Stimulated activated CD8-positive, alpha-beta memory T cell treated with anti-CD3 and anti-CD28 coated beads, Interleukin-7, amount 100 ng/mL, for 1 hour (primary cell): ENCODE data around the gene SLC6A6.

ENCODE experiments used
- DNase-seq, 2 donors: peaks; one replicate each; pipeline ENCODE4 v3.0.0-alpha.2; 2020; ENCODE audit warnings: low read depth in 2 of 2

SLC6A6 gene

GRCh38 chr3:14520967-14521366 is 118.6 kb downstream of the SLC6A6 start:
- DNase-seq, result no peak

GRCh38 chr3:14521611-14522010 is 119.2 kb downstream of the SLC6A6 start:
- no peak for DNase-seq

- no peak for DNase-seq
These were observed 119.8 kb downstream of the SLC6A6 start for GRCh38 chr3:14522129-14522691.

- no peak for DNase-seq
These were observed 120.4 kb downstream of the SLC6A6 start for GRCh38 chr3:14522768-14523167.

DNA sequence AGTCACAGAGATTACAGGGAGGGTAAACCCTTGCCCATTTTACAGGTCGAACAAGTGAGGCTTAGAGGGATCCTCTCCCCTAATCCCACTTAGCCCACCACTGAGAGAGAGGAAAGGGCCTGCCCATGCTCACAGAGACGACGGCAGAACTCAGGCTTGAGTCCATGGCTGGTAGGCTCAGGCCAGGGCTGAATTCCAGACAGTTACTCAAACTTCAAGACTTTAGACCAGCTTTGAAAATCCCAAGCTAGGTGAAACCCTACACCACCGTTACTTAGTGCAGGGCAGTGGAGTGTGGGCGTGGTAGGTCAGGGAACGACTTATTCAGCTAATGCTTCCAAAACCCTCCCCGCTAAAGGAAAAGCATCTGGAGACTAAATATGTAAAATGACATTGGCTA is 121.4 kb downstream of the SLC6A6 start:
- no peak for DNase-seq

- DNase-seq, result no peak
These were observed 121.9 kb downstream of the SLC6A6 start for GRCh38 chr3:14524311-14524711.

- DNase-seq, result no peak
These were observed 122.7 kb downstream of the SLC6A6 start for GRCh38 chr3:14524920-14525660.

GRCh38 chr3:14525685-14526631 is 123.6 kb downstream of the SLC6A6 start:
- no peak for DNase-seq

- DNase-seq, result no peak
These were observed 125.7 kb downstream of the SLC6A6 start for GRCh38 chr3:14528081-14528480.

- DNase-seq, result no peak
These were observed 129.5 kb downstream of the SLC6A6 start for GRCh38 chr3:14531856-14532395.

- no peak for DNase-seq
These were observed 130.5 kb downstream of the SLC6A6 start for GRCh38 chr3:14532691-14533456.

GRCh38 chr3:14533457-14533958 is 131.1 kb downstream of the SLC6A6 start:
- DNase-seq, result no peak

GRCh38 chr3:14534516-14535191 is 132.2 kb downstream of the SLC6A6 start:
- no peak for DNase-seq

GRCh38 chr3:14535616-14536015 is 133.2 kb downstream of the SLC6A6 start:
- no peak for DNase-seq

GRCh38 chr3:14536055-14536815 is 133.8 kb downstream of the SLC6A6 start:
- DNase-seq, result no peak

GRCh38 chr3:14536837-14537589 is 134.6 kb downstream of the SLC6A6 start:
- no peak for DNase-seq

DNA sequence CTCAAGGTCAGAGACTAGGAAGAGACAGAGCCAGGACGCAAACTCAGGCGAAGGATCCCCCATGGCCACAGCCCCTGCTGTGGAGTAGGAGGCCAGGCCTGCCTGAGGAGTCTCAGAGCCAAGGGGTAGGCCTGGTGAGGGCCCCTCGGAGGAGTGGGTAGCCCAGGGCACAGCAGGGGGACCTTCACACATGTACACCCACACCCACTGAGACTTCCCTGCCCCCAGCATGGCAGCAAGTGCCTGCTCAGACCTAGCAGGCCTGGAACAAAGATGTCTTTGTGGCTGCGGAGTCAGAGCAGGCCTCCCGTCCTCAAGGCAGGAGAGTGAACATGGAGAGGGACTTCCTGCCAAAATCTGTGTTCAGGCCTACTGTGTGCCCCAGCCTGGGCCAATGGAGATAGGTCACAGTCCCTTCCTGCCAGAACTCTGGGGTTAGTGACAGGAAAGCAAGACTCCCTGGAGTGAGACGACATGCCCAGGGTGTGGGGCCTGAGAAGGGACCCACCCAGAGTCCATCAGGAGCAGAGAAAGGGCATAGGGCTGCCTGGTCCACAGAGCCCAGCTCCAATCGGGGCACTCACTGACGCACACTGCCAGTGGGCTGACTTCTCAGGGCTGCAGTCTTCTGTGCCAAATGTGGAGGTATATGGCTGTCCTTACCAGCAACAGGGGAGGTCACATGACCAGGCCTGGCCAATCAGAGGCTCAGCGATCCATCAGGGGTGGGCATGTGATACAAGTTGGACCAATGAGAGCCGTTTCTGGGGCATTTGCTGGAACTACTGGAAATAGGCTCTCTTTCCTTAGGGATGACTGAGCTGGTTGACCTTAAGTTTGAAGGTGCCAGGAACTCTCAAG is 135.4 kb downstream of the SLC6A6 start:
- DNase-seq, result no peak

GRCh38 chr3:14538451-14539088 is 136.2 kb downstream of the SLC6A6 start:
- DNase-seq, result no peak
